ENCODE results near the gene FAM20B. TPM values are rescaled to one million over a fixed set of nuclear protein-coding genes. Genes with fewer than 3 reads are reported as not detected.
A peak's percentile ranks its signal among the peaks of the same experiment; 100 is the strongest.

Gene FAM20B
- total RNA-seq, 2 experiments from 2014 or later: 35.1 to 36.1 TPM

- Mint-ChIP-seq H3K4me1 (ENCODE audit: low read depth) (no peaks in the 10 kb centered on the region), H3K27me3 (ENCODE audit: low read depth) (no peaks in the 10 kb centered on the region), H3K9me3 (no peaks in the 10 kb centered on the region), H3K36me3 (ENCODE audit: low read depth) (peaks cover 17% of the 10 kb centered on the region), H3K27ac (no peak overlapping the region), H3K4me3 (no peak overlapping the region)
- peak; percentile 15 for DNase-seq
- CTCF ChIA-PET: interaction anchor here (0.6 to 1.8 kb wide), 7 partner anchors 9 to 331 kb away, joined by 3 to 6 read pairs (median 4); no protein-coding TSS in a partner anchor
- intact Hi-C loops (cut with micrococcal nuclease): loop anchor here (1.0 kb wide), 1 partner anchor 187 kb away; no protein-coding TSS in a partner anchor
Measured at GRCh38 chr1:179105393-179105792, 79.7 kb downstream of the FAM20B start.

- H3K4me3 Mint-ChIP-seq: no peak overlapping the region
- CTCF ChIA-PET: interaction anchor here (0.9 kb wide), 1 partner anchor 29 kb away, joined by 3 read pairs; no protein-coding TSS in a partner anchor
- H3K27me3 Mint-ChIP-seq (ENCODE audit: low read depth): no peaks in the 10 kb centered on the region
Measured at GRCh38 chr1:179107706-179108629, 82.3 kb downstream of the FAM20B start.

GRCh38 chr1:179108644-179109043, 83.0 kb downstream of the FAM20B start:
- H3K4me3 Mint-ChIP-seq: no peak overlapping the region
- peaks cover 17% of the 10 kb centered on the region for H3K36me3 Mint-ChIP-seq (ENCODE audit: low read depth)
- CTCF ChIA-PET: no interaction called here
- DNase-seq: no peak
- intact Hi-C loops (cut with micrococcal nuclease): no loop called here
- no peak overlapping the region for H3K27ac Mint-ChIP-seq
- H3K4me1 Mint-ChIP-seq (ENCODE audit: low read depth): no peaks in the 10 kb centered on the region
- H3K27me3 Mint-ChIP-seq (ENCODE audit: low read depth): no peaks in the 10 kb centered on the region
- H3K9me3 Mint-ChIP-seq: no peaks in the 10 kb centered on the region

More at GRCh38 chr1:179107706-179108629, 82.3 kb downstream of the FAM20B start:
- Mint-ChIP-seq H3K36me3 (ENCODE audit: low read depth) (peaks cover 17% of the 10 kb centered on the region), H3K4me1 (ENCODE audit: low read depth) (no peaks in the 10 kb centered on the region), H3K27ac (no peak overlapping the region), H3K9me3 (no peaks in the 10 kb centered on the region)
- intact Hi-C loops (cut with micrococcal nuclease): no loop called here
- DNase-seq: no peak

- no peak for DNase-seq
- H3K36me3 Mint-ChIP-seq (ENCODE audit: low read depth): peaks cover 13% of the 10 kb centered on the region
- no peaks in the 10 kb centered on the region for H3K9me3 Mint-ChIP-seq
- H3K27ac Mint-ChIP-seq: no peak overlapping the region
- H3K4me3 Mint-ChIP-seq: no peak overlapping the region
- intact Hi-C loops (cut with micrococcal nuclease): no loop called here
- no peaks in the 10 kb centered on the region for H3K4me1 Mint-ChIP-seq (ENCODE audit: low read depth)
- no peaks in the 10 kb centered on the region for H3K27me3 Mint-ChIP-seq (ENCODE audit: low read depth)
- CTCF ChIA-PET: interaction anchor here (0.6 to 1.7 kb wide), 3 partner anchors 9 to 306 kb away, joined by 3 to 6 read pairs (median 3); no protein-coding TSS in a partner anchor
Measured at GRCh38 chr1:179115181-179115580, 89.5 kb downstream of the FAM20B start.

GRCh38 chr1:179119513-179119912, 93.8 kb downstream of the FAM20B start:
- CTCF ChIA-PET: interaction anchor here (0.5 to 2.7 kb wide), 7 partner anchors 63 to 249 kb away, joined by 3 to 33 read pairs (median 5); partner anchors contain the start of gene AXDND1
- no peak overlapping the region for H3K27ac Mint-ChIP-seq
- no peaks in the 10 kb centered on the region for H3K9me3 Mint-ChIP-seq
- peaks cover 3% of the 10 kb centered on the region for H3K4me1 Mint-ChIP-seq (ENCODE audit: low read depth)
- no peak for DNase-seq
- no peak overlapping the region for H3K4me3 Mint-ChIP-seq
- H3K36me3 Mint-ChIP-seq (ENCODE audit: low read depth): peaks cover 15% of the 10 kb centered on the region
- intact Hi-C loops (cut with micrococcal nuclease): no loop called here
- H3K27me3 Mint-ChIP-seq (ENCODE audit: low read depth): no peaks in the 10 kb centered on the region

- H3K27ac Mint-ChIP-seq: no peak overlapping the region
- no peak for DNase-seq
- H3K4me1 Mint-ChIP-seq (ENCODE audit: low read depth): peaks cover 3% of the 10 kb centered on the region
- CTCF ChIA-PET: interaction anchor here (0.8 to 2.7 kb wide), 23 partner anchors 8 to 353 kb away, joined by 3 to 33 read pairs (median 4); partner anchors contain the start of genes AXDND1 and SOAT1
- no peaks in the 10 kb centered on the region for H3K9me3 Mint-ChIP-seq
- H3K36me3 Mint-ChIP-seq (ENCODE audit: low read depth): peaks cover 14% of the 10 kb centered on the region
- no peaks in the 10 kb centered on the region for H3K27me3 Mint-ChIP-seq (ENCODE audit: low read depth)
- H3K4me3 Mint-ChIP-seq: no peak overlapping the region
- intact Hi-C loops (cut with micrococcal nuclease): loop anchor here (1.0 to 2.0 kb wide), 5 partner anchors 41 to 249 kb away; partner anchors contain the start of gene ABL2
Measured at GRCh38 chr1:179120736-179121135, 95.0 kb downstream of the FAM20B start.

GRCh38 chr1:179121159-179121938, 95.7 kb downstream of the FAM20B start:
- no peaks in the 10 kb centered on the region for H3K9me3 Mint-ChIP-seq
- peak; percentile 64 for DNase-seq
- H3K4me1 Mint-ChIP-seq (ENCODE audit: low read depth): peaks cover 3% of the 10 kb centered on the region
- intact Hi-C loops (cut with micrococcal nuclease): loop anchor here (1.0 to 2.0 kb wide), 5 partner anchors 42 to 248 kb away; partner anchors contain the start of gene ABL2
- H3K36me3 Mint-ChIP-seq (ENCODE audit: low read depth): peaks cover 14% of the 10 kb centered on the region
- no peaks in the 10 kb centered on the region for H3K27me3 Mint-ChIP-seq (ENCODE audit: low read depth)
- CTCF ChIA-PET: interaction anchor here (0.6 to 2.7 kb wide), 21 partner anchors 9 to 248 kb away, joined by 3 to 33 read pairs (median 4); partner anchors contain the start of genes AXDND1 and SOAT1
- H3K4me3 Mint-ChIP-seq: no peak overlapping the region
- H3K27ac Mint-ChIP-seq: no peak overlapping the region

GRCh38 chr1:179124873-179125272, 99.2 kb downstream of the FAM20B start:
- no peak overlapping the region for H3K4me3 Mint-ChIP-seq
- DNase-seq: no peak
- intact Hi-C loops (cut with micrococcal nuclease): no loop called here
- peaks cover 24% of the 10 kb centered on the region for H3K4me1 Mint-ChIP-seq (ENCODE audit: low read depth)
- CTCF ChIA-PET: no interaction called here
- H3K36me3 Mint-ChIP-seq (ENCODE audit: low read depth): peaks cover 4% of the 10 kb centered on the region
- H3K27ac Mint-ChIP-seq: no peak overlapping the region
- no peaks in the 10 kb centered on the region for H3K9me3 Mint-ChIP-seq
- no peaks in the 10 kb centered on the region for H3K27me3 Mint-ChIP-seq (ENCODE audit: low read depth)

Other genes with a start within 250 kb of the FAM20B start
- not detected for gene ANGPTL1, start 154.8 kb upstream of the FAM20B start, total RNA-seq
- 10 to 100 TPM; 35.8 to 39.2 TPM for gene TOR3A, start 56.2 kb downstream of the FAM20B start, total RNA-seq
- 1 to 10 TPM; 8.1 TPM for gene ABL2, start 203.8 kb downstream of the FAM20B start, total RNA-seq